Stimulated activated CD8-positive, alpha-beta memory T cell treated with anti-CD3 and anti-CD28 coated beads, Interleukin-7, amount 100 ng/mL, for 4 hours (primary cell): ENCODE measurements around the gene BTBD7.

ENCODE experiments used
- DNase-seq, 2 donors: peaks; one replicate each; pipeline ENCODE4 v3.0.0-alpha.2; 2020; ENCODE audit warnings: low read depth in 2 of 2

Gene BTBD7

DNA sequence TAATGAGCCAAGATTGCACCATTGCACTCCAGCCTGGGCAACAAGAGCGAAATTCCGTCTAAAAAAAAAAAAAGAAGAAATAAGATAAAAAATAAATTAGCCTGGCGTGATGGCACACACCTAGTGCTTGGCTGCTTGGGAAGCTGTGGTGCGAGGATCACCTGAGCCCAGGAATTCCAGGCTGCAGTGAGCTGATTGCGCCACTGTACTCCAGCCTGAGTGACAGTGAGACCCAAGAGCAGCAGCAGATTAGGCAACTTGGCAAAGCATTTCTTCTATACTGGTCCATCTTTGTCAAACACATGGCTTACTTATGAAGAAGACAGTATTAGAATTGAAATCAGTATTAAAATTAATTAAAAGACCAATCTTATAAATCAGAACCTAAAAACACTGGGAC, 132.3 kb downstream of the BTBD7 start:
- no peak for DNase-seq

DNA sequence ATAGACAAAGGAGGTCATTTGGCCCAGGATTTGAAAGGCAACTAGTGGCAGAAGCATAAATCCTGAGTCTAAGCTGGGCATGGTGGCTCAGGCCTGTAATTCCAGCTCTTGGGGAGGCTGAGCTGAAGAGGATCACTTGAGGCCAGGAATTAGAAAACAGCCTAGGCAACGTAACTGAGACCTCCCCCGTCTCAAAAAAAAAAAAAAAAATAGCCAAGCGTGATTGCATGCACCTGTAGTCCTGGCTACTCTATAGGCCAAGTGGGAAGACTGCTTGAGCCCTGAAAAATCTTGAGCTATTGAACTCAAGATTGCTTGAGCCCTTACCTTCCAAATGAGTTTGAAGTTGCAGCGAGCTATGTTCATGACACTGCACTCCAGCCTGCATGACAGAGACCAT, 133.8 kb downstream of the BTBD7 start:
- no peak for DNase-seq

DNA sequence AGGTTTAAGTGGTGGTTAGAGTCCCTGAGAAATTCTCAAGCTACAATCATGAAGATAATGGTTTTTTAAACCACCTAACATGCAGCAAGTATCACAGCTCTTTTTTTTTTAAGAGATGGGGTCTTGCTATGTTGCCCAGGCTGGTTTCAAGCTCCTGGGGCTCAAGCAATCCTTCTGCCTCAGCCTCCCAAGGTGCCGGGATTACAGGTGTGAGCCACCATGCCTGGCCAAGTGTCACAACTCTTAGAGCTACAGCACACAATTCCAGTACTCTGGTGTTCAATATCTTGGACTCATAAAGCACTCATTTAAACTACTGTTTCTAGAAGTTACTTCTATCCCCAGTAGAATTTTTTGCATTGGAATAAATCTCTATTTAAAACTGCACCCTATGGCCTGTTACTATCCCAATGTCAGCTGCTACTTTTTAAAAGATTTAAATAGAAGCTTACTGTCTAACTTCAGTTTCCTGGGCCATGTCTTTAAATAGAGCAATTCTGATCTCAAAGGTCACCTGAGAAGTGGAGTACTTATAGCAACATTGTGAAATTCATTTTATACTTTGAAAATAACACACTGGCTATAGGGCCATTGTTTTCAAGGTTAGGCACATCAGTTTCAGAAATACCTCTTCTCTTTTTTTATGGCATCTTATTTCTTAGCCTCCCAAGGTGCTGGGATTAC, 137.4 kb downstream of the BTBD7 start:
- no peak for DNase-seq
